Psoas muscle (tissue), 8 donors: ENCODE results near the gene CCT7. TPM values are rescaled to one million over a fixed set of nuclear protein-coding genes. Genes with fewer than 3 reads are reported as not detected.

Source experiments
- ATAC-seq, 4 donors: fragments of 200-7000 bp; cut with Tn5 transposase; one replicate each; pipeline ENCODE4 v1.9.1; 2020; ENCODE audit warnings: moderate library complexity in 3 of 4, mild to moderate bottlenecking in 2 of 4
- DNase-seq, 2 donors: peaks; one replicate each; pipeline ENCODE4 v3.0.0-alpha.2; 2020
- H3K27ac ChIP-seq: fragments of 200-600 bp; one replicate; pipeline ENCODE4 v1.8.0; 2022
- H3K27me3 ChIP-seq, 3 donors: fragments of 200-600 bp in 1 of 3; one replicate each; pipeline versions ENCODE4 v1.6.1 to v1.8.0; 2013 to 2022; ENCODE audit warnings: low read length in 2 of 3, mild to moderate bottlenecking in 2 of 3, moderate library complexity in 1 of 3; ENCODE audit not compliant: insufficient read depth in 3 of 3
- H3K36me3 ChIP-seq, 2 donors: fragments of 200-600 bp in 1 of 2; one replicate each; pipeline versions ENCODE4 v1.6.1 to v1.8.0; 2013 to 2022; ENCODE audit warnings: low read depth in 1 of 2, mild to moderate bottlenecking in 1 of 2, moderate library complexity in 1 of 2; ENCODE audit not compliant: insufficient read depth in 1 of 2
- H3K4me1 ChIP-seq: fragments of 200-600 bp; one replicate; pipeline ENCODE4 v1.8.0; 2022
- H3K4me3 ChIP-seq: fragments of 200-600 bp; one replicate; pipeline ENCODE4 v1.8.0; 2022; ENCODE audit warnings: mild to moderate bottlenecking
- H3K9me3 ChIP-seq: fragments of 200-600 bp; one replicate; pipeline ENCODE4 v1.8.0; 2022
- CTCF ChIP-seq: fragments of 200-600 bp; IDR thresholded peaks from one replicate; pipeline ENCODE4 v1.8.0; 2022; ENCODE audit warnings: antibody characterized with exemption
- WGBS, 3 donors: extraction: QIAGEN DNeasy Blood & Tissue Kit; methylation state at CpG; one replicate each; pipeline versions ENCODE4 v1.1.6 to v1.1.7; 2013; 5-methylcytosine and 5-hydroxymethylcytosine counted together
- intact Hi-C, 2 donors: fragments of 100-400 bp; cut with DNase I; formaldehyde crosslinking; loops; one replicate each; pipeline versions ENCODE4 v1.11.0 to v1.14.2; 2022
- polyA plus RNA-seq, 3 donors: library from polyadenylated mRNA; stranded (reverse); fragments of 200-250 nt; gene quantifications; one replicate each; pipeline ENCODE4 v1.2.3, GENCODE V29; 2013
- total RNA-seq, 4 donors: library from RNA; stranded (reverse); fragmentation: NEBNext Ultra II Directional in 2 of 4; extraction: Animal tissue kit (Norgen Biotek cat#: 25700) in 2 of 4; gene quantifications; one replicate each; pipeline versions ENCODE4 v1.2.1 to v1.2.4, GENCODE V29; 2021 to 2023
- donor health status: healthy with polysubstance abuse.
- donor health status: DM: no; HTN: no; CAD: no; lungs with moderate emphysema.
- donor health status: Bipolar disorder and iron deficiency.
- donor health status: healthy.
- donor health status: DM: yes; HTN: yes; CAD: no.
- donor health status: DM: no; HTN: no; CAD: no.
- donor health status: DM: no; HTN: no; CAD: no.
- donor health status: DM: yes; HTN: yes; CAD: no.

Gene CCT7
- total and polyA plus RNA-seq, 7 donors: 249 to 316 (median 275) TPM

- H3K27me3 ChIP-seq: peaks cover 0 to 50% (median 21%) of the 10 kb centered on the region in 3 donors
- no peak for TF ChIP-seq CTCF
- H3K4me3 ChIP-seq: no peak overlapping the region
- 90 to 93% (median 90%) methylated on average over 3 of the region's 3 CpGs for WGBS, 3 donors
- no peaks in the 10 kb centered on the region for H3K9me3 ChIP-seq
- H3K36me3 ChIP-seq: no peaks in the 10 kb centered on the region
- intact Hi-C loops: no loop called here
- H3K4me1 ChIP-seq: no peaks in the 10 kb centered on the region
- no peak overlapping the region for H3K27ac ChIP-seq
- DNase-seq (no peak), ATAC-seq (no peak)
Observed at GRCh38 chr2:73286134-73286655, 52.1 kb downstream of the CCT7 start.

DNA sequence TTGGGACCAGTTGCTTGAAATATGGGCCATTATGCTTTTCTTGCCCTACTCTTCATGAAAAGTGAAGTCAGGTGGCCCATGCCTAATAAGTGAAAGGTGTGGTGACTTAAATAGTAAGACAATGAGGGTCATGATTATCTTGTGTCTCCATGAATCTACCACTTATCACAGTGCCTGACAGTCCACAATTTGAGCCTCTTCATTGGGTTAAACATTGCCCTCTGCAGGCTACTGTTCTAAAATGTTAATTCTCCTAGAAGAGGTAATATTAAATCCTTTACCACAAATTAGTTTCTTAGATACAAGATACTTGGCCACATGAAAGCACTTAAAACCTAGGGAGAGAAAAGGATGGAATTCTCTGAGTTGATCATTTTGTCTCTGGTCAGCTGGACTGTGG lies 55.2 kb downstream of the CCT7 start:
- TF ChIP-seq CTCF: no peak
- H3K36me3 ChIP-seq: no peaks in the 10 kb centered on the region
- peaks cover 5 to 76% (median 26%) of the 10 kb centered on the region in 3 donors for H3K27me3 ChIP-seq
- no peaks in the 10 kb centered on the region for H3K9me3 ChIP-seq
- no peak for DNase-seq
- H3K27ac ChIP-seq: no peak overlapping the region
- no peak for ATAC-seq
- intact Hi-C loops: no loop called here
- H3K4me1 ChIP-seq: no peaks in the 10 kb centered on the region
- H3K4me3 ChIP-seq: no peak overlapping the region

GRCh38 chr2:73290049-73290839 lies 56.1 kb downstream of the CCT7 start:
- no peaks in the 10 kb centered on the region for H3K9me3 ChIP-seq
- no peak for TF ChIP-seq CTCF
- no peaks in the 10 kb centered on the region for H3K4me1 ChIP-seq
- 52 to 59% (median 59%) methylated on average over 6 of the region's 6 CpGs for WGBS, 3 donors
- DNase-seq: no peak
- H3K4me3 ChIP-seq: no peak overlapping the region
- H3K36me3 ChIP-seq: no peaks in the 10 kb centered on the region
- peaks cover 9 to 77% (median 24%) of the 10 kb centered on the region in 3 donors for H3K27me3 ChIP-seq
- no peak overlapping the region for H3K27ac ChIP-seq
- intact Hi-C loops: no loop called here
- no peak for ATAC-seq

DNA sequence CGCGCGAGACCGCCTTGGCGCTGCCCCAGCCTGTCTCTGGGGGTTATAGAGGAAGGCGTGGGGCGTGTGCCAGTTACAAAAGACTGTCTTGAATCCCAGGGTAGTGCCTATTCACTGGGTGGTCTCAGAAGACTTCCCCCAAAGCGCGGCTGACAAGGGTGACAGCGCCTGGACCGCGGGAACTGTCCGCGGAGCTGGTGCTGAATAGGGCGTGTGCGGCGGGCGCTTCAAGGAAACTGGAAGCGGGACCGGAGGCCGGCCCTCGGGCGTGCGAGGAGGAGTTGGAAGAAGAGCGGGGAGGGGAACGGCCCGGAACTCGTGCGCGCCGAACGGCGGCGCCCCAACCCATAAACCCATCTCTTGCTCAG lies 57.0 kb downstream of the CCT7 start:
- intact Hi-C loops: no loop called here
- Histone ChIP-seq H3K4me1 (no peaks in the 10 kb centered on the region), H3K27me3 (peaks cover 9 to 82% (median 27%) of the 10 kb centered on the region in 3 donors), H3K9me3 (no peaks in the 10 kb centered on the region), H3K27ac (no peak overlapping the region), H3K36me3 (no peaks in the 10 kb centered on the region), H3K4me3 (peak overlapping the region; percentile 28)
- DNase-seq: peak; percentile 42 to 62
- TF ChIP-seq CTCF: no peak
- peak; percentile 34 to 54 (median 42) for ATAC-seq
- 1 to 3% (median 2%) methylated on average over 34 of the region's 34 CpGs for WGBS, 3 donors
